Stimulated activated CD4-positive, alpha-beta T cell treated with anti-CD3 and anti-CD28 coated beads, Interleukin-2, amount 100 ng/mL, for 48 hours (primary cell): ENCODE data around the gene C1orf35.
A peak's percentile ranks its signal among the peaks of the same experiment; 100 is the strongest.

Source experiments
- DNase-seq, 2 donors: peaks; one replicate each; pipeline ENCODE4 v3.0.0-alpha.2; 2020

The C1orf35 gene

DNA sequence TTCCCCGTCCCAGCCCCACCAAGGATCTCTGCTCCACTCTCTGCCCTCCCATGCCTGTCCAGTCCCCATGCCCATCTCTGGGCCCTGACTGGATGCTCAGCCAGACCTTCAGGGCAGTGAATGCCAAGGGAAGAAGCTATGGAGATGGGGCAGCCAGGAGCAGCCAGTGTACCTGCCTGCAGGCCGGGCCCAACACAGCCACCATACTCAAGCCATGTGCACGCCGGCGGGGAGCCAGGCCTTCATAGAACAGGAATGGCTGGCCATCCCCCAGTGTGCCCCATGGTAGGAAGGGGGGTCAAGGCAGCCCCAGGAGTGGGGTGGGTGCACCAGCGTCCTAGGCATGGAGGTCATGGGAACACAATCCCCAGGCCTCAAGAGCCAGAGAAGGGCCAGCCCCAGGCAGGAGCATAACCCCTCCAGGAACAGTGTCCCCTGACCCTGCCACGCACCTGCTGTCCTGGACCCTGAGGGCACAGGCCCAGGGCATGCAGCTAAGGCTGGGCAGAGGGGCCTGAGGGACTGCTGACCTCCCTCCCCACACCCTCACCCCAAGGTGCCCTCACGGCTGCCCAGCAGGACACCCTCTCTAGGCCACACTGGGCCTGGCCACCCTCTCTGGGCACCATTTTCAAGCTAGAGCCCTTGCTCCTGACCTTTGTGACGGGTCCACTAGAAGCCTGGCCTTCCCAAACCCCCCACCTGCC is 40.9 kb downstream of the C1orf35 start:
- no peak for DNase-seq

GRCh38 chr1:228061411-228062084 is 41.6 kb downstream of the C1orf35 start:
- DNase-seq = no peak

GRCh38 chr1:228060458-228061190 is 42.5 kb downstream of the C1orf35 start:
- DNase-seq = no peak

DNA sequence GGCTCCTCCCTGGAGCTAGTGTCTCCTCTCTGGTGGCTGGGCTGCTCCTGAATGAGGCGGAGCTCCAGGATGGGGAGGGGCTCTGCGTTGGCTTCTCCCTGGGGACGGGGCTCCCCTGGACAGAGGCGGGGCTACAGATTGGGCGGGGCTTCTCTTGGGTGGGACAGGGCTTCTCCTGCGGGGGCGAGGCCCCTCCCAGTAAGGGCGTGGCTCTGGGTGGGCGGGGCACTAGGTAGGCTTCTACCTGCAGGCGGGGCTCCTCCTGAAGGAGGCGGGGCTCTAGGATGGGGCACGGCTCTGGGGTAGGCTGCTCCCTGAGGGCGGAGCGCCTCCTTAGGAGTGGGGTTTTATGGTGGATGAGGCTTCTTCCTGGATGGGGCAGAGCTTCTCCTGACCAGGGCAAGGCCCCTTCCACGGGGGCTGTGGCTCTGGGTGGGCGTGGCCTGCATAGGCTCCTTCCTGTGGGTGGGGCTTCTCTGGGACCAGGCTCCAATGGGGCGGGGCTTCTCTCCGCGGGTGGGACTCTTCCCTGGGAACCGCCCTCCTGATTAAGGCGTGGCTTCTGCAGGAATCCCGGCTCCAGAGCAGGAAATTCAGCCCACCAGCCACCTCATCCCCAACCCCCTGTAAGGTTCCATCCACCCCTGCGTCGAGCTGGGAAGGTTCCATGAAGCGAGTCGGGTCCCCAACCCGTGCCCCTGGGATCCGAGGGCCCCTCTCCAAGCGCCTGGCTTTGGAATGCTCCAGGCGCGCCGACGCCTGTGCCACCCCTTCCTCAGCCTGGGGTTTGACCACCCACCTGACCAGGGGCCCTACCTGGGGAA is 43.3 kb downstream of the C1orf35 start:
- DNase-seq = peak; percentile 54 to 81

- DNase-seq = peak; percentile 15 to 26
Measured at GRCh38 chr1:228058949-228059633, 44.0 kb downstream of the C1orf35 start.

DNA sequence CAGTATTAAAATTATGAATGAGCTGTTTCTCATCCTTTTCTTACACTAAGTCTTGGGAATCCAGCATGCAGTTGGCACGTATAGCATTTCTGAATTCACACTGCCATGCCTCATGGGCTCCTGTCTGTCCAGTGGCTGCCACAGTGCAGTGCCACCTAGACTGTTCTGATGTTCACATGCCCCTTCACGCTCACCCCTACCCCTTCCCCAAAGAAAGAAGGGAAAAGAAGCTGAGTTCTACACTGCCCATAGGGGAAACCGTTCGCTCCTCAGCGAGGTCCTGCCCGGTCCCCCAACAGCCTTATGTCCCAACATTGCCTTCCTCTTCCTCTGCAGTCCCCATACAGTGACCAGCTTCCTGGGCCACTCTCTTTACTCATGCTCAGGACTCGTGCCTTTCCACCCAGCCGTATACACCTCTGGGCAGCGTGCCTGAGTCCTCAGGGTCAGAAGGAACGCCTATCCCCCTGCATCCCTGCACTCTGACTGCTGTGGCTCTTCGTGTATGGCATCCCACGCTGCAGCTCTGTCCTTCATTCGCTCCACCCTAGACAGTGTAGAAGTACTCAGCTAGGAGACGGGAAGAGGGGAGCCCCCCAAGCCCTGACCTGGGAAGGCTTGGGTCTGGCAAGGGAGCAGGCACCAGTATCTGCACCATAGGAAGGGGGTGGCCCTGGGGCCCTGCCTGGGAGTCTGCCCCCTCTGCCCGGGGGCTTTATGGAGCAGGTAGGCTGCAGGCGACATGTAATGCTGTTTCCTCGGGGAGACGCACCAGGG is 44.8 kb downstream of the C1orf35 start:
- no peak for DNase-seq
